ENCODE data around the gene CASP8AP2. TPM values are rescaled to one million over a fixed set of nuclear protein-coding genes. Genes with fewer than 3 reads are reported as not detected.

CASP8AP2 gene
- total RNA-seq, 4 donors from 2014 or later = 8.8 to 17.9 (median 13.7) TPM

GRCh38 chr6:89910902-89911240, 81.2 kb downstream of the CASP8AP2 start:
- TF ChIP-seq EP300 (IDR thresholded peaks at IDR 0.05) = no peak
- Histone ChIP-seq H3K4me3 (no peak overlapping the region), H3K27me3 (no peaks in the 10 kb centered on the region), H3K36me3 (no peaks in the 10 kb centered on the region), H3K4me1 (no peaks in the 10 kb centered on the region), H3K9me3 (no peaks in the 10 kb centered on the region), H3K27ac (no peak overlapping the region)
- 57% methylated on average over 1 of the region's 1 CpG for WGBS
- no peak for DNase-seq (ENCODE audit: low spot score in 2 of 2)

GRCh38 chr6:89916136-89916920, 86.6 kb downstream of the CASP8AP2 start:
- Histone ChIP-seq H3K9me3 (peaks cover 7% of the 10 kb centered on the region), H3K27me3 (no peaks in the 10 kb centered on the region), H3K36me3 (no peaks in the 10 kb centered on the region), H3K4me1 (no peaks in the 10 kb centered on the region), H3K4me3 (no peak overlapping the region), H3K27ac (no peak overlapping the region)
- WGBS = 95% methylated on average over 3 of the region's 3 CpGs
- DNase-seq (ENCODE audit: low spot score in 2 of 2) = no peak
- TF ChIP-seq CTCF (IDR thresholded peaks at IDR 0.05) = no peak

GRCh38 chr6:89917216-89917615, 87.5 kb downstream of the CASP8AP2 start:
- TF ChIP-seq EP300 (IDR thresholded peaks at IDR 0.05) = no peak
- TF ChIP-seq CTCF (IDR thresholded peaks at IDR 0.05) = no peak
- TF ChIP-seq POLR2AphosphoS5 (IDR thresholded peaks at IDR 0.05) = no peak
- TF ChIP-seq POLR2A (IDR thresholded peaks at IDR 0.05) = no peak
- Histone ChIP-seq H3K36me3 (no peaks in the 10 kb centered on the region), H3K27ac (no peak overlapping the region), H3K27me3 (peaks cover 2% of the 10 kb centered on the region), H3K4me1 (no peaks in the 10 kb centered on the region), H3K4me3 (no peak overlapping the region), H3K9me3 (peaks cover 7% of the 10 kb centered on the region)
- WGBS = 100% methylated on average over 3 of the region's 4 CpGs
- no peak for DNase-seq (ENCODE audit: low spot score in 2 of 2)

- H3K4me1 ChIP-seq = no peaks in the 10 kb centered on the region
- H3K36me3 ChIP-seq = no peaks in the 10 kb centered on the region
- TF ChIP-seq EP300 (IDR thresholded peaks at IDR 0.05) (no peak), POLR2A (IDR thresholded peaks at IDR 0.05) (no peak), POLR2AphosphoS5 (IDR thresholded peaks at IDR 0.05) (no peak), CTCF (IDR thresholded peaks at IDR 0.05) (no peak)
- no peak overlapping the region for H3K27ac ChIP-seq
- H3K9me3 ChIP-seq = peaks cover 7% of the 10 kb centered on the region
- DNase-seq (ENCODE audit: low spot score in 2 of 2) = no peak
- H3K27me3 ChIP-seq = peaks cover 2% of the 10 kb centered on the region
- WGBS = 71% methylated on average over 1 of the region's 3 CpGs
- no peak overlapping the region for H3K4me3 ChIP-seq
Measured at GRCh38 chr6:89917801-89918366, 88.2 kb downstream of the CASP8AP2 start.

Other genes starting within 250 kb of the CASP8AP2 start
- gene LYRM2, start 191.1 kb upstream of the CASP8AP2 start, total RNA-seq = 10 to 100 TPM in 3 of 4 donors, 1 to 10 TPM in 1; 8.1 to 19.5 (median 14.4) TPM
- gene MDN1, start 10.1 kb upstream of the CASP8AP2 start, total RNA-seq = 10 to 100 TPM; 33.1 to 70.4 (median 44.5) TPM
- gene GJA10, start 64.6 kb downstream of the CASP8AP2 start, total RNA-seq = not detected